Endothelial cell of umbilical vein (primary cell): ENCODE data around the gene JARID2. TPM values are rescaled to one million over a fixed set of nuclear protein-coding genes. Genes with fewer than 3 reads are reported as not detected.

ENCODE experiments used
- BruUV-seq: library from RNA; stranded (reverse); fragments of 400-500 nt; replicated peaks from 2 replicates; lab custom pipeline; 2021; lab: Mats Ljungman, UMichigan
- CTCF ChIA-PET: fragments of 300-600, 350-600 bp; sonication (Branson Sonifier 250); formaldehyde crosslinking; loops from one replicate; lab custom pipeline; 2021; ENCODE audit warnings: antibody characterized with exemption, inconsistent platforms; lab: Charles Lee
- POLR2A ChIA-PET: fragments of 300-600, 350-600 bp; sonication (Branson Sonifier 250); formaldehyde crosslinking; loops from one replicate; lab custom pipeline; 2021; ENCODE audit warnings: antibody characterized with exemption, inconsistent platforms; lab: Charles Lee
- DNase-seq: peaks from one replicate; pipeline ENCODE4 v3.0.0-alpha.2; 2011; ENCODE audit warnings: low read depth, low spot score
- FAIRE-seq: peaks from 2 replicates; lab custom pipeline; 2011; peaks lifted over from hg19 to GRCh38; lab: Jason Lieb, UNC
- H2AFZ ChIP-seq: 2 replicates; pipeline ENCODE4 v1.6.0; 2012; ENCODE audit warnings: low read depth, low read length, control low read depth, inconsistent platforms
- H3K27ac ChIP-seq: 2 replicates; pipeline ENCODE4 v1.5.1; 2011; ENCODE audit warnings: low read depth, mild to moderate bottlenecking, control low read depth, low read length, moderate library complexity; ENCODE audit not compliant: insufficient read depth
- H3K27me3 ChIP-seq, 2 experiments: 2 replicates each; pipeline versions ENCODE4 v1.6.0 to v1.6.1; 2011; ENCODE audit warnings: low read length in 2 of 2, mixed read lengths in 1 of 2; ENCODE audit not compliant: control insufficient read depth in 2 of 2, insufficient read depth in 2 of 2
- H3K36me3 ChIP-seq, 2 experiments: 2 replicates in 1 of 2; 3 replicates in 1 of 2; pipeline ENCODE4 v1.5.1; 2011; ENCODE audit warnings: low read length in 2 of 2, mild to moderate bottlenecking in 1 of 2, moderate library complexity in 1 of 2; ENCODE audit not compliant: control insufficient read depth in 2 of 2, insufficient read depth in 2 of 2; ENCODE audit errors: extremely low read depth in 1 of 2
- H3K4me1 ChIP-seq: 3 replicates; pipeline ENCODE4 v1.5.1; 2011; ENCODE audit warnings: mild to moderate bottlenecking, low read length; ENCODE audit not compliant: control insufficient read depth, insufficient read depth; ENCODE audit errors: extremely low read depth
- H3K4me2 ChIP-seq: 2 replicates; pipeline ENCODE4 v1.6.1; 2011; ENCODE audit warnings: low read length, control low read depth, mixed read lengths; ENCODE audit not compliant: insufficient read depth
- H3K4me3 ChIP-seq, 3 experiments: fragments of 200-600 bp in 1 of 3; sonication (generic), shearing (Covaris generic) in 1 of 3; replicated peaks in 1 of 3; 2 replicates each; pipeline ENCODE4 v1.5.1; 2011 to 2016; ENCODE audit warnings: control low read depth in 3 of 3, low read length in 3 of 3, mild to moderate bottlenecking in 2 of 3, inconsistent platforms in 1 of 3, low read depth in 1 of 3, moderate library complexity in 1 of 3; ENCODE audit not compliant: insufficient read depth in 1 of 3
- H3K79me2 ChIP-seq: 2 replicates; pipeline ENCODE4 v1.6.0; 2012; ENCODE audit warnings: low read length, inconsistent platforms; ENCODE audit not compliant: control insufficient read depth, insufficient read depth
- H3K9ac ChIP-seq: replicated peaks from 2 replicates; pipeline ENCODE3; 2011; ENCODE audit warnings: low read length, control low read depth; ENCODE audit not compliant: insufficient read depth; ENCODE audit errors: extremely low read depth
- H3K9me1 ChIP-seq: replicated peaks from 3 replicates; pipeline ENCODE4 v1.6.0; 2011; ENCODE audit warnings: mild to moderate bottlenecking, low read length; ENCODE audit not compliant: control insufficient read depth, insufficient read depth; ENCODE audit errors: extremely low read depth
- H3K9me3 ChIP-seq: replicated peaks from 2 replicates; pipeline ENCODE4 v1.5.1; 2012; ENCODE audit warnings: low read length, inconsistent platforms; ENCODE audit not compliant: control insufficient read depth, insufficient read depth
- H4K20me1 ChIP-seq: replicated peaks from 2 replicates; pipeline ENCODE3; 2011; ENCODE audit warnings: mild to moderate bottlenecking, low read length; ENCODE audit not compliant: control insufficient read depth, insufficient read depth; ENCODE audit errors: extremely low read depth
- CTCF ChIP-seq, 2 donors: IDR thresholded peaks; 1 replicate in 1 of 2; 2 replicates in 1 of 2; pipeline ENCODE4 v1.5.1; 2011; ENCODE audit warnings: low read length in 2 of 2, mild to moderate bottlenecking in 2 of 2, moderate library complexity in 2 of 2, control low read depth in 1 of 2, inconsistent platforms in 1 of 2, low read depth in 1 of 2; ENCODE audit not compliant: insufficient read depth in 1 of 2; ENCODE audit errors: extremely low read depth in 1 of 2
- EZH2 ChIP-seq: IDR thresholded peaks from 2 replicates; pipeline ENCODE4 v1.6.1; 2012; ENCODE audit warnings: borderline replicate concordance, low read depth, mild to moderate bottlenecking, moderate library complexity, low read length, inconsistent platforms; ENCODE audit not compliant: severe bottlenecking
- FOS ChIP-seq: IDR thresholded peaks from 2 replicates; pipeline ENCODE4 v1.6.1; 2011; ENCODE audit warnings: mild to moderate bottlenecking, low read length, moderate library complexity, borderline replicate concordance; ENCODE audit not compliant: insufficient read depth
- GATA2 ChIP-seq: IDR thresholded peaks from 2 replicates; pipeline ENCODE4 v1.7.0; 2011; ENCODE audit warnings: low read depth, mild to moderate bottlenecking, moderate library complexity, mixed read lengths, low read length; ENCODE audit not compliant: insufficient read length, insufficient read depth
- JUN ChIP-seq: IDR thresholded peaks from 2 replicates; pipeline ENCODE4 v1.6.1; 2011; ENCODE audit warnings: borderline replicate concordance, low read depth; ENCODE audit not compliant: insufficient read length, insufficient read depth
- MAX ChIP-seq: IDR thresholded peaks from 2 replicates; pipeline ENCODE4 v1.6.1; 2011; ENCODE audit not compliant: insufficient read depth, insufficient read length
- MYC ChIP-seq: IDR thresholded peaks from one replicate; pipeline ENCODE4 v1.6.1; 2011; ENCODE audit warnings: mild to moderate bottlenecking, low read depth, low read length
- POLR2A ChIP-seq: IDR thresholded peaks from 2 replicates; pipeline ENCODE4 v1.6.1; 2012; ENCODE audit warnings: low read depth, mild to moderate bottlenecking, control low read depth, low read length
- POLR2AphosphoS5 ChIP-seq: IDR thresholded peaks from 2 replicates; pipeline ENCODE4 v1.6.1; 2012; ENCODE audit warnings: low read depth, mild to moderate bottlenecking, control low read depth, low read length, moderate library complexity; ENCODE audit not compliant: insufficient read depth
- dilution Hi-C: fragments of 300-500 bp; cut with MboI; formaldehyde crosslinking; loops from one replicate; pipeline ENCODE4 v1.15.0; 2019; ENCODE audit warnings: low sequenced_read_pairs; ENCODE audit not compliant: extremely low pct_ligation_motif_present
- intact Hi-C: fragments of 100-400 bp; cut with micrococcal nuclease; formaldehyde crosslinking; loops from one replicate; pipeline ENCODE4 v1.10.0; 2022
- polyA plus RNA-seq, 4 experiments: library from polyadenylated mRNA; depleted of rRNA in 3 of 4; stranded (reverse) in 3 of 4; unstranded in 1 of 4; fragments of >200 nt; gene quantifications; 2 replicates each; pipeline versions ENCODE4 v1.2.1 to v1.2.3, GENCODE V29; 2011 to 2012; ENCODE audit warnings: missing spikeins in 1 of 4
- total RNA-seq: library from RNA; stranded (reverse); gene quantifications from 2 replicates; pipeline ENCODE4 v1.2.3, GENCODE V29; 2021

Gene JARID2
- total and polyA plus RNA-seq, 2 donors (not counting 3 experiments of a cell fraction or from before 2014, with no cell fraction given), result 2.9 to 10.6 TPM

GRCh38 chr6:15340775-15341174 lies 94.9 kb downstream of the JARID2 start:
- Histone ChIP-seq H3K9me1 (no peaks in the 10 kb centered on the region), H3K4me3 (no peak overlapping the region), H3K9ac (no peak overlapping the region), H3K4me2 (no peak overlapping the region), H4K20me1 (peaks cover 2% of the 10 kb centered on the region), H3K36me3 (no peaks in the 10 kb centered on the region), H3K27me3 (no peaks in the 10 kb centered on the region), H3K4me1 (peaks cover 5% of the 10 kb centered on the region), H3K9me3 (no peaks in the 10 kb centered on the region), H3K79me2 (peaks cover 2% of the 10 kb centered on the region), H2AFZ (no peak overlapping the region), H3K27ac (no peak overlapping the region)
- POLR2A ChIA-PET, result no interaction called here
- peak; percentile 45 for DNase-seq
- no peak for TF ChIP-seq MAX
- TF ChIP-seq JUN, result no peak
- TF ChIP-seq MYC, result no peak
- TF ChIP-seq CTCF (IDR thresholded peaks at IDR 0.05; ENCODE audit: extremely low read depth in 1 of 2, insufficient read depth in 1 of 2, low read depth in 1 of 2, low read length in 2 of 2), result no peak
- no peak for TF ChIP-seq EZH2
- TF ChIP-seq FOS, result no peak
- no peak for TF ChIP-seq POLR2AphosphoS5
- TF ChIP-seq GATA2, result no peak
- TF ChIP-seq POLR2A, result no peak
- dilution Hi-C loops, result no loop called here
- intact Hi-C loops, result no loop called here
- no TSS peak for BruUV-seq
- CTCF ChIA-PET, result interaction anchor here (0.9 kb wide), 1 partner anchor 15 kb away, joined by 3 read pairs; no protein-coding TSS in a partner anchor
- FAIRE-seq, result no peak
